Measurements from ENCODE around the gene TMEM61. TPM values are rescaled to one million over a fixed set of nuclear protein-coding genes. Genes with fewer than 3 reads are reported as not detected.

The TMEM61 gene
- total RNA-seq, 3 donors from 2014 or later, result 4.9 to 17.9 (median 8.5) TPM

DNA sequence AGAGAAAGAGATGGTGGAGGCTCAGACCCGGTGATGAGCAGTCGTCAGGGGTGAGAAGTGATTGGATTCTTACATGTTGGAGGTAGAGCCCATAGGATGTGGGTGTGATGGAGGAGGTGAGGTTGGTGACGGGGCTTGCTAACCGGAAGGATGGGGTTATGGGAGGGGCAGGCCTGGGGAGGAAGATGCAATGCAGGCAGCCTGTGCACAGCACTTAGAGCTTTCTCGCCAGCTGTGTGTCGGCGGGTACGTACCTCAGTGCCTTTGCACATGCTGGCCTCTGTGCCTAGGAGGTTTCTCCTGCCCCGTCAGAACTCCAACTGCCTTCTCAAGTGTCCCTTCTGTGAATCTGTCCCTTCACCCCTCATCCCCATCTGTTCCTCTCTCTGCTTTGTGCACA lies 15.4 kb downstream of the TMEM61 start:
- DNase-seq (no peak), ATAC-seq (peak; percentile 25)
- Histone ChIP-seq H3K4me1 (ENCODE audit: low read depth) (peaks cover 3% of the 10 kb centered on the region), H3K4me3 (no peak overlapping the region), H3K36me3 (ENCODE audit: low read depth) (no peaks in the 10 kb centered on the region), H3K9me3 (no peaks in the 10 kb centered on the region)
- intact Hi-C loops (cut with DNase I, micrococcal nuclease), result loop anchor here (2.0 to 5.0 kb wide), 2 partner anchors 44 to 45 kb away; no protein-coding TSS in a partner anchor
- TF ChIP-seq, protein P1, sequence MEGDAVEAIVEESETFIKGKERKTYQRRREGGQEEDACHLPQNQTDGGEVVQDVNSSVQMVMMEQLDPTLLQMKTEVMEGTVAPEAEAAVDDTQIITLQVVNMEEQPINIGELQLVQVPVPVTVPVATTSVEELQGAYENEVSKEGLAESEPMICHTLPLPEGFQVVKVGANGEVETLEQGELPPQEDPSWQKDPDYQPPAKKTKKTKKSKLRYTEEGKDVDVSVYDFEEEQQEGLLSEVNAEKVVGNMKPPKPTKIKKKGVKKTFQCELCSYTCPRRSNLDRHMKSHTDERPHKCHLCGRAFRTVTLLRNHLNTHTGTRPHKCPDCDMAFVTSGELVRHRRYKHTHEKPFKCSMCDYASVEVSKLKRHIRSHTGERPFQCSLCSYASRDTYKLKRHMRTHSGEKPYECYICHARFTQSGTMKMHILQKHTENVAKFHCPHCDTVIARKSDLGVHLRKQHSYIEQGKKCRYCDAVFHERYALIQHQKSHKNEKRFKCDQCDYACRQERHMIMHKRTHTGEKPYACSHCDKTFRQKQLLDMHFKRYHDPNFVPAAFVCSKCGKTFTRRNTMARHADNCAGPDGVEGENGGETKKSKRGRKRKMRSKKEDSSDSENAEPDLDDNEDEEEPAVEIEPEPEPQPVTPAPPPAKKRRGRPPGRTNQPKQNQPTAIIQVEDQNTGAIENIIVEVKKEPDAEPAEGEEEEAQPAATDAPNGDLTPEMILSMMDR (IDR thresholded peaks at IDR 0.05), result no peak

DNA sequence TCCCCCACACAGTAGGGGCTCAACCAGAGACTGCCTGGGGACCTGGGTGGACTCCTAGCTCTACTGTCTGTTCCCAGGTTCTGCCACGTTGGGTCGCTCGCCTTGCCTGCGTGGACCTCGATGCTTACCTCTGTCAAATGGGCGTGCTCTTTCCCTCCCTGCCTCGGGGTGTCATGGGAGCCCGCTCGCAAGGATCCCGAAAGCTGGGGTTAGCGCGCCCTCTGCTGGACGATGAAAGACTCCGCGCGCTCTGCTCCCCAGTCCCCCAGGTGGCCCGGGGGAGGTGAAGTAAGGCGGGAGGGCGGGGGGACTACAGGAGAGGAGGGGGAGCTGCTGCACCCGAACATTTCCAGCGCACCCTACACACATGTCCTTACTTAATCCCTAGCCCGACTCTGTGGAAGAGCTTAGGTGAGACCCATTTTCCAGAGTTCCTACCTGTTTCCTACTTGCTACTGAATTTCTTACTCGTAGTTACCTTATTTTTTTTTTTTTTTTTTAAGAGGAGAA lies 16.0 kb downstream of the TMEM61 start:
- peak; percentile 90 for ATAC-seq
- H3K4me1 ChIP-seq (ENCODE audit: low read depth), result peaks cover 3% of the 10 kb centered on the region
- TF ChIP-seq, protein P1 (IDR thresholded peaks at IDR 0.05), result peak; percentile 60
- H3K9me3 ChIP-seq, result no peaks in the 10 kb centered on the region
- intact Hi-C loops (cut with DNase I, micrococcal nuclease), result loop anchor here (2.0 to 5.0 kb wide), 2 partner anchors 44 to 46 kb away; no protein-coding TSS in a partner anchor
- no peaks in the 10 kb centered on the region for H3K36me3 ChIP-seq (ENCODE audit: low read depth)
- H3K4me3 ChIP-seq, result no peak overlapping the region
- DNase-seq, result peak; percentile 76 to 85 (median 82)

DNA sequence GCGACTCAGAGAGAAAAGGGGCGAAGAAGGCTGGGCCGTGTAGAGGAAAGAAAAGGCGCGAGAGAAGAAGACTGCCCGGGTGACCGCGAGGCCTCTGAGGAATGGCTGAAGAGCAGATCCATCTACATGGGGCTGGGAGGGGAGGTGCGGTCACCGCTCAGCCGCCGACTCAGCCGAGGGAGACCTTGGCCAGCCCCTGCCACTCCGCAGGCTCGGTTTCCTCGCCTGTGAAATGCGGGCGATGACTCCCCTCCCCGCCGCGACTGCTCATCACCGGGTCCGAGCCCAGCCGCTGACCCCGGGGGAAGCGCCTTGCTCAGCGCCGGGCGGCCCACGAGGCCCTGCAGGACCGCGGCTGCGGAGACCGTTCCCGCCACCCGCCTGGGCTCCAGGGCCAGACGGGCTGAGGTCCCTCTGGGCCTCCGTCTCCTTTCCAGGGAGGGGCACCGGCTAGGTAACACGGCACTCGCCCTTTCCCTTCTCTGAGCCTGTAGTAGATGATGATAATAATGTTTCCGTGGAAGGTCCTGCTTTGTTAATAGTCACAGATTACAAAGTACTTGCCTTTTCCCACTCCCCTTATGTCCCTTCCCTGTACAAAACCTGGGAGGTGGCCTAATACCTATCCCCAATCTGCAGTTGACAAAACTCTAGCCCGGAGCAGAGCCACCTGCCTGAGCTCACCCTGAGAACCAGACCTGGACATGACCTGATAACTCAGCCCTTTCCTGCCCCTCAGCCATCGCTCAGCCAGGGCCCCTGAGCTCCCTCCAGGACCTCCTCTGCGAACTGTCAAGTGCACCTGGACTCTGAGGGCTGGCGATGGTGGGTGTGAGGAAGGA lies 16.7 kb downstream of the TMEM61 start:
- ATAC-seq (no peak), DNase-seq (no peak)
- Histone ChIP-seq H3K9me3 (no peaks in the 10 kb centered on the region), H3K36me3 (ENCODE audit: low read depth) (no peaks in the 10 kb centered on the region), H3K4me1 (ENCODE audit: low read depth) (peaks cover 3% of the 10 kb centered on the region), H3K4me3 (no peak overlapping the region)
- intact Hi-C loops (cut with DNase I, micrococcal nuclease), result loop anchor here (2.0 to 5.0 kb wide), 2 partner anchors 45 to 46 kb away; no protein-coding TSS in a partner anchor
- TF ChIP-seq, protein P1 (IDR thresholded peaks at IDR 0.05), result no peak

GRCh38 chr1:54997711-54997986 lies 17.2 kb downstream of the TMEM61 start:
- DNase-seq (no peak), ATAC-seq (no peak)
- peaks cover 3% of the 10 kb centered on the region for H3K4me1 ChIP-seq (ENCODE audit: low read depth)
- no peaks in the 10 kb centered on the region for H3K9me3 ChIP-seq
- no peak overlapping the region for H3K4me3 ChIP-seq
- TF ChIP-seq, protein P1 (IDR thresholded peaks at IDR 0.05), result no peak
- H3K36me3 ChIP-seq (ENCODE audit: low read depth), result no peaks in the 10 kb centered on the region
- intact Hi-C loops (cut with DNase I, micrococcal nuclease), result loop anchor here (2.0 to 5.0 kb wide), 2 partner anchors 45 to 47 kb away; no protein-coding TSS in a partner anchor

- H3K4me1 ChIP-seq (ENCODE audit: low read depth), result peaks cover 3% of the 10 kb centered on the region
- no peaks in the 10 kb centered on the region for H3K9me3 ChIP-seq
- ATAC-seq (no peak), DNase-seq (no peak)
- TF ChIP-seq, protein P1 (IDR thresholded peaks at IDR 0.05), result no peak
- H3K4me3 ChIP-seq, result no peak overlapping the region
- no peaks in the 10 kb centered on the region for H3K36me3 ChIP-seq (ENCODE audit: low read depth)
- intact Hi-C loops (cut with DNase I, micrococcal nuclease), result loop anchor here in 1 of 2 donors (5.0 kb wide), 1 partner anchor 46 kb away; no protein-coding TSS in a partner anchor
Measured at GRCh38 chr1:54998100-54998499, 17.7 kb downstream of the TMEM61 start.

Measured in mucosa of descending colon (tissue), 3 donors.